ENCODE results near the gene ZNF280D. TPM values are rescaled to one million over a fixed set of nuclear protein-coding genes. Genes with fewer than 3 reads are reported as not detected.
"Not testable (repeated sequence)": the region's sequence is repeated elsewhere in the genome, so short reads cannot be mapped to it uniquely, and the experiment has no call there.

Gene ZNF280D
- total and polyA plus RNA-seq, 2 donors (not counting 1 experiment from before 2014, with no cell fraction given), result 11.9 to 37.7 TPM

- H3K27me3 ChIP-seq (ENCODE audit: control insufficient read depth, insufficient read depth, low read length), result no peaks in the 10 kb centered on the region
- H3K9ac ChIP-seq (ENCODE audit: insufficient read depth, low read length), result no peak overlapping the region
- H3K4me1 ChIP-seq (ENCODE audit: control insufficient read depth, extremely low read depth, insufficient read depth, low read length), result no peaks in the 10 kb centered on the region
- H3K9me3 ChIP-seq (ENCODE audit: control insufficient read depth, insufficient read depth, low read depth, low read length), result no peaks in the 10 kb centered on the region
- H3K36me3 ChIP-seq (ENCODE audit: control insufficient read depth, insufficient read depth, low read length), result no peaks in the 10 kb centered on the region
- DNase-seq (ENCODE audit: low read depth in 2 of 2), result no peak
- no peak overlapping the region for H3K27ac ChIP-seq (ENCODE audit: insufficient read depth, low read length)
- H3K79me2 ChIP-seq (ENCODE audit: control insufficient read depth, insufficient read depth, low read length), result no peaks in the 10 kb centered on the region
- no peak overlapping the region for H3K4me2 ChIP-seq (ENCODE audit: extremely low read depth, insufficient read depth, low read length)
- H3K4me3 ChIP-seq (replicated peaks in 1 of 4; ENCODE audit: control extremely low read depth in 1 of 4, insufficient read depth in 1 of 4, low read depth in 3 of 4, low read length in 4 of 4), result no peak overlapping the region
- no peak overlapping the region for H2AFZ ChIP-seq (ENCODE audit: low read length)
- no peak for TF ChIP-seq CTCF (conservative IDR thresholded peaks at IDR 0.05 in 1 of 2, IDR thresholded peaks at IDR 0.05 in 1 of 2; ENCODE audit: low read depth in 1 of 2, low read length in 2 of 2)
- no peak for TF ChIP-seq EZH2 (IDR thresholded peaks at IDR 0.05; ENCODE audit: low read length, missing control alignments)
- H4K20me1 ChIP-seq (ENCODE audit: control insufficient read depth, extremely low read depth, insufficient read depth, low read length), result no peaks in the 10 kb centered on the region
Observed at GRCh38 chr15:56781666-56782065, 48.4 kb upstream of the ZNF280D start.

- not testable (repeated sequence) for H2AFZ ChIP-seq (ENCODE audit: low read length); H3K4me3 ChIP-seq (replicated peaks in 1 of 4; ENCODE audit: control extremely low read depth in 1 of 4, insufficient read depth in 1 of 4, low read depth in 3 of 4, low read length in 4 of 4); H3K4me1 ChIP-seq (ENCODE audit: control insufficient read depth, extremely low read depth, insufficient read depth, low read length); H3K27me3 ChIP-seq (ENCODE audit: control insufficient read depth, insufficient read depth, low read length); H3K27ac ChIP-seq (ENCODE audit: insufficient read depth, low read length); H3K9me3 ChIP-seq (ENCODE audit: control insufficient read depth, insufficient read depth, low read depth, low read length); H3K79me2 ChIP-seq (ENCODE audit: control insufficient read depth, insufficient read depth, low read length); DNase-seq (ENCODE audit: low read depth in 2 of 2); H4K20me1 ChIP-seq (ENCODE audit: control insufficient read depth, extremely low read depth, insufficient read depth, low read length); H3K36me3 ChIP-seq (ENCODE audit: control insufficient read depth, insufficient read depth, low read length); H3K4me2 ChIP-seq (ENCODE audit: extremely low read depth, insufficient read depth, low read length); H3K9ac ChIP-seq (ENCODE audit: insufficient read depth, low read length)
Observed at GRCh38 chr15:56780102-56780725, 46.9 kb upstream of the ZNF280D start.

GRCh38 chr15:56779449-56779848, 46.1 kb upstream of the ZNF280D start:
- H3K9me3 ChIP-seq (ENCODE audit: control insufficient read depth, insufficient read depth, low read depth, low read length); H2AFZ ChIP-seq (ENCODE audit: low read length); H3K4me1 ChIP-seq (ENCODE audit: control insufficient read depth, extremely low read depth, insufficient read depth, low read length): not testable (repeated sequence)

GRCh38 chr15:56778761-56779160, 45.5 kb upstream of the ZNF280D start:
- H3K36me3 ChIP-seq (ENCODE audit: control insufficient read depth, insufficient read depth, low read length), result no peaks in the 10 kb centered on the region
- no peak overlapping the region for H3K4me3 ChIP-seq (replicated peaks in 1 of 4; ENCODE audit: control extremely low read depth in 1 of 4, insufficient read depth in 1 of 4, low read depth in 3 of 4, low read length in 4 of 4)
- no peaks in the 10 kb centered on the region for H3K79me2 ChIP-seq (ENCODE audit: control insufficient read depth, insufficient read depth, low read length)
- H4K20me1 ChIP-seq (ENCODE audit: control insufficient read depth, extremely low read depth, insufficient read depth, low read length), result no peaks in the 10 kb centered on the region
- H3K27ac ChIP-seq (ENCODE audit: insufficient read depth, low read length), result no peak overlapping the region
- H2AFZ ChIP-seq (ENCODE audit: low read length), result no peak overlapping the region
- no peak for DNase-seq (ENCODE audit: low read depth in 2 of 2)
- H3K4me2 ChIP-seq (ENCODE audit: extremely low read depth, insufficient read depth, low read length), result no peak overlapping the region
- H3K9me3 ChIP-seq (ENCODE audit: control insufficient read depth, insufficient read depth, low read depth, low read length), result no peaks in the 10 kb centered on the region
- TF ChIP-seq EZH2 (IDR thresholded peaks at IDR 0.05; ENCODE audit: low read length, missing control alignments) (no peak), CTCF (conservative IDR thresholded peaks at IDR 0.05 in 1 of 2, IDR thresholded peaks at IDR 0.05 in 1 of 2; ENCODE audit: low read depth in 1 of 2, low read length in 2 of 2) (no peak)
- H3K4me1 ChIP-seq (ENCODE audit: control insufficient read depth, extremely low read depth, insufficient read depth, low read length), result no peaks in the 10 kb centered on the region
- no peaks in the 10 kb centered on the region for H3K27me3 ChIP-seq (ENCODE audit: control insufficient read depth, insufficient read depth, low read length)
- no peak overlapping the region for H3K9ac ChIP-seq (ENCODE audit: insufficient read depth, low read length)

More at GRCh38 chr15:56779449-56779848, 46.1 kb upstream of the ZNF280D start:
- H3K27me3 ChIP-seq (ENCODE audit: control insufficient read depth, insufficient read depth, low read length); H3K4me2 ChIP-seq (ENCODE audit: extremely low read depth, insufficient read depth, low read length); H4K20me1 ChIP-seq (ENCODE audit: control insufficient read depth, extremely low read depth, insufficient read depth, low read length); H3K4me3 ChIP-seq (replicated peaks in 1 of 4; ENCODE audit: control extremely low read depth in 1 of 4, insufficient read depth in 1 of 4, low read depth in 3 of 4, low read length in 4 of 4); H3K27ac ChIP-seq (ENCODE audit: insufficient read depth, low read length); H3K79me2 ChIP-seq (ENCODE audit: control insufficient read depth, insufficient read depth, low read length); H3K9ac ChIP-seq (ENCODE audit: insufficient read depth, low read length); DNase-seq (ENCODE audit: low read depth in 2 of 2); H3K36me3 ChIP-seq (ENCODE audit: control insufficient read depth, insufficient read depth, low read length): not testable (repeated sequence)
